Lower lobe of right lung (tissue), 2 donors: ENCODE measurements around the gene CKAP2. TPM values are rescaled to one million over a fixed set of nuclear protein-coding genes. Genes with fewer than 3 reads are reported as not detected.
"Not testable (repeated sequence)": the region's sequence is repeated elsewhere in the genome, so short reads cannot be mapped to it uniquely, and the experiment has no call there.

ENCODE experiments used
- ATAC-seq, 2 donors: fragments of 200-7000 bp; cut with Tn5 transposase; one replicate each; pipeline ENCODE4 v1.9.1; 2020 to 2022; ENCODE audit warnings: mild to moderate bottlenecking in 2 of 2, moderate library complexity in 2 of 2
- DNase-seq: peaks from one replicate; pipeline ENCODE4 v3.0.0-alpha.2; 2020
- H3K27ac ChIP-seq: fragments of 200-600 bp; one replicate; pipeline ENCODE4 v1.8.0; 2022
- H3K27me3 ChIP-seq: fragments of 200-600 bp; one replicate; pipeline ENCODE4 v1.8.0; 2022; ENCODE audit warnings: low read depth
- H3K36me3 ChIP-seq: fragments of 200-600 bp; one replicate; pipeline ENCODE4 v1.8.0; 2022; ENCODE audit warnings: mild to moderate bottlenecking
- H3K4me1 ChIP-seq: fragments of 200-600 bp; one replicate; pipeline ENCODE4 v1.8.0; 2022
- H3K4me3 ChIP-seq: fragments of 200-600 bp; one replicate; pipeline ENCODE4 v1.8.0; 2022; ENCODE audit warnings: mild to moderate bottlenecking
- H3K9me3 ChIP-seq: fragments of 200-600 bp; one replicate; pipeline ENCODE4 v1.8.0; 2022
- intact Hi-C: fragments of 100-400 bp; cut with DNase I; formaldehyde crosslinking; loops from one replicate; pipeline ENCODE4 v1.11.0; 2022
- total RNA-seq: library from RNA; stranded (reverse); fragmentation: NEBNext Ultra II Directional; extraction: Animal tissue kit (Norgen Biotek cat#: 25700); gene quantifications from one replicate; pipeline ENCODE4 v1.2.1, GENCODE V29; 2021
- donor health status: DM: no; HTN: yes; CAD: no; lungs with severe emphysema.

The CKAP2 gene
- total RNA-seq, 1 donor from 2014 or later, result 10.4 TPM

- intact Hi-C loops, H3K36me3 ChIP-seq, DNase-seq, H3K4me1 ChIP-seq, H3K9me3 ChIP-seq, H3K4me3 ChIP-seq, H3K27ac ChIP-seq, H3K27me3 ChIP-seq, ATAC-seq: not testable (repeated sequence)
These were observed 42.7 kb downstream of the CKAP2 start for GRCh38 chr13:52497979-52498378.

GRCh38 chr13:52502277-52502676 lies 47.0 kb downstream of the CKAP2 start:
- H3K9me3 ChIP-seq, H3K36me3 ChIP-seq, H3K27ac ChIP-seq, H3K4me3 ChIP-seq, intact Hi-C loops, H3K4me1 ChIP-seq, ATAC-seq, H3K27me3 ChIP-seq, DNase-seq: not testable (repeated sequence)

- H3K36me3 ChIP-seq, ATAC-seq, DNase-seq, H3K27me3 ChIP-seq, intact Hi-C loops, H3K27ac ChIP-seq, H3K4me3 ChIP-seq, H3K4me1 ChIP-seq, H3K9me3 ChIP-seq: not testable (repeated sequence)
These were observed 50.6 kb downstream of the CKAP2 start for GRCh38 chr13:52505843-52506242.

- H3K9me3 ChIP-seq, H3K4me1 ChIP-seq, H3K27me3 ChIP-seq, DNase-seq, intact Hi-C loops, H3K36me3 ChIP-seq, ATAC-seq, H3K27ac ChIP-seq, H3K4me3 ChIP-seq: not testable (repeated sequence)
These were observed 54.3 kb downstream of the CKAP2 start for GRCh38 chr13:52509532-52509931.

- intact Hi-C loops, H3K9me3 ChIP-seq, ATAC-seq, H3K4me3 ChIP-seq, H3K27ac ChIP-seq, H3K36me3 ChIP-seq, DNase-seq, H3K27me3 ChIP-seq, H3K4me1 ChIP-seq: not testable (repeated sequence)
These were observed 55.0 kb downstream of the CKAP2 start for GRCh38 chr13:52510221-52510797.

GRCh38 chr13:52511598-52511997 lies 56.3 kb downstream of the CKAP2 start:
- intact Hi-C loops, H3K27me3 ChIP-seq, ATAC-seq, DNase-seq, H3K9me3 ChIP-seq, H3K4me1 ChIP-seq, H3K27ac ChIP-seq, H3K36me3 ChIP-seq, H3K4me3 ChIP-seq: not testable (repeated sequence)

GRCh38 chr13:52513957-52514596 lies 58.8 kb downstream of the CKAP2 start:
- intact Hi-C loops, H3K27ac ChIP-seq, ATAC-seq, H3K27me3 ChIP-seq, DNase-seq, H3K4me1 ChIP-seq, H3K9me3 ChIP-seq, H3K4me3 ChIP-seq, H3K36me3 ChIP-seq: not testable (repeated sequence)

GRCh38 chr13:52523323-52523722 lies 68.0 kb downstream of the CKAP2 start:
- H3K36me3 ChIP-seq, H3K4me1 ChIP-seq, H3K4me3 ChIP-seq, DNase-seq, H3K27me3 ChIP-seq, H3K27ac ChIP-seq, ATAC-seq, intact Hi-C loops, H3K9me3 ChIP-seq: not testable (repeated sequence)

Other genes with a start within 250 kb of the CKAP2 start
- 14.9 TPM for gene THSD1, start 49.3 kb upstream of the CKAP2 start, total RNA-seq
- 45.0 TPM for gene VPS36, start 4.8 kb upstream of the CKAP2 start, total RNA-seq
- 5.7 TPM for gene HNRNPA1L2, start 187.0 kb downstream of the CKAP2 start, total RNA-seq
- 42.3 TPM for gene SUGT1, start 197.4 kb downstream of the CKAP2 start, total RNA-seq